NT2/D1 (cell line): ENCODE measurements around the gene NBPF1.
"Not testable (repeated sequence)": the region's sequence is repeated elsewhere in the genome, so short reads cannot be mapped to it uniquely, and the experiment has no call there.

Experiments used
- DNase-seq: peaks from one replicate; pipeline ENCODE4 v3.0.0-alpha.2; 2011; ENCODE audit warnings: low read depth, low spot score
- H3K27me3 ChIP-seq: 2 replicates; pipeline ENCODE4 v1.6.0; 2011; ENCODE audit warnings: mild to moderate bottlenecking; ENCODE audit not compliant: insufficient read length, insufficient read depth
- H3K36me3 ChIP-seq: 2 replicates; pipeline ENCODE4 v1.6.1; 2011; ENCODE audit warnings: mild to moderate bottlenecking, low read length, mixed read lengths; ENCODE audit not compliant: insufficient read depth, insufficient read length
- H3K4me1 ChIP-seq: 2 replicates; pipeline ENCODE4 v1.5.1; 2011; ENCODE audit not compliant: insufficient read depth, insufficient read length
- H3K4me3 ChIP-seq: 2 replicates; pipeline ENCODE4 v1.5.1; 2011; ENCODE audit warnings: low read depth; ENCODE audit not compliant: insufficient read length
- H3K9ac ChIP-seq: 2 replicates; pipeline ENCODE4 v1.6.0; 2011; ENCODE audit warnings: low read depth; ENCODE audit not compliant: insufficient read length
- H3K9me3 ChIP-seq: 2 replicates; pipeline ENCODE4 v1.5.1; 2011; ENCODE audit warnings: mild to moderate bottlenecking, low read length; ENCODE audit not compliant: insufficient read depth
- SUZ12 ChIP-seq: IDR thresholded peaks from 2 replicates; pipeline ENCODE4 v1.6.1; 2011; ENCODE audit not compliant: insufficient read length, insufficient read depth; ENCODE audit errors: extremely low read depth
- YY1 ChIP-seq: IDR thresholded peaks from 2 replicates; pipeline ENCODE4 v1.6.1; 2011; ENCODE audit not compliant: insufficient read length, insufficient read depth
- ZNF274 ChIP-seq: IDR thresholded peaks from 2 replicates; pipeline ENCODE4 v1.6.1; 2011; ENCODE audit warnings: mild to moderate bottlenecking, low read depth, low read length

NBPF1 gene

GRCh38 chr1:16646716-16647115 is 33.4 kb upstream of the NBPF1 start:
- H3K27me3 ChIP-seq, H3K4me3 ChIP-seq, H3K36me3 ChIP-seq, H3K9ac ChIP-seq, DNase-seq, H3K4me1 ChIP-seq, H3K9me3 ChIP-seq: not testable (repeated sequence)

GRCh38 chr1:16646061-16646664 is 32.8 kb upstream of the NBPF1 start:
- not testable (repeated sequence) for H3K4me3 ChIP-seq, H3K36me3 ChIP-seq, H3K9me3 ChIP-seq, H3K4me1 ChIP-seq, H3K27me3 ChIP-seq, H3K9ac ChIP-seq, DNase-seq

- H3K9me3 ChIP-seq, result not testable (repeated sequence)
These were observed 32.1 kb upstream of the NBPF1 start for GRCh38 chr1:16645271-16646060.

GRCh38 chr1:16644482-16645270 is 31.3 kb upstream of the NBPF1 start:
- not testable (repeated sequence) for H3K36me3 ChIP-seq, H3K9me3 ChIP-seq, H3K4me1 ChIP-seq, H3K27me3 ChIP-seq
- peak; percentile 87 for DNase-seq
- H3K9ac ChIP-seq, result peak overlapping the region; percentile 96
- H3K4me3 ChIP-seq, result peak overlapping the region; percentile 97

More at GRCh38 chr1:16645271-16646060, 32.1 kb upstream of the NBPF1 start:
- DNase-seq, H3K36me3 ChIP-seq, H3K27me3 ChIP-seq, H3K4me1 ChIP-seq: not testable (repeated sequence)
- Histone ChIP-seq H3K4me3 (peak overlapping the region; percentile 97), H3K9ac (peak overlapping the region; percentile 22)

GRCh38 chr1:16644193-16644481 is 30.8 kb upstream of the NBPF1 start:
- TF ChIP-seq YY1, result no peak
- no peak for TF ChIP-seq SUZ12
- no peak for TF ChIP-seq ZNF274
- peak overlapping the region; percentile 96 for H3K9ac ChIP-seq
- no peaks in the 10 kb centered on the region for H3K36me3 ChIP-seq
- no peaks in the 10 kb centered on the region for H3K27me3 ChIP-seq
- no peaks in the 10 kb centered on the region for H3K9me3 ChIP-seq
- H3K4me3 ChIP-seq, result peak overlapping the region; percentile 97
- DNase-seq, result no peak
- H3K4me1 ChIP-seq, result peaks cover 4% of the 10 kb centered on the region

- H3K36me3 ChIP-seq, H3K27me3 ChIP-seq, H3K4me1 ChIP-seq, H3K9me3 ChIP-seq, DNase-seq: not testable (repeated sequence)
- Histone ChIP-seq H3K9ac (peak overlapping the region; percentile 96), H3K4me3 (peak overlapping the region; percentile 97)
These were observed 30.3 kb upstream of the NBPF1 start for GRCh38 chr1:16643476-16644192.

GRCh38 chr1:16643001-16643411 is 29.6 kb upstream of the NBPF1 start:
- H3K4me3 ChIP-seq, result not testable (repeated sequence)

GRCh38 chr1:16642025-16642966 is 28.9 kb upstream of the NBPF1 start:
- H3K4me3 ChIP-seq, DNase-seq, H3K9me3 ChIP-seq, H3K4me1 ChIP-seq, H3K36me3 ChIP-seq, H3K9ac ChIP-seq, H3K27me3 ChIP-seq: not testable (repeated sequence)

More at GRCh38 chr1:16643001-16643411, 29.6 kb upstream of the NBPF1 start:
- not testable (repeated sequence) for H3K9ac ChIP-seq, H3K9me3 ChIP-seq, H3K4me1 ChIP-seq, DNase-seq, H3K27me3 ChIP-seq, H3K36me3 ChIP-seq

GRCh38 chr1:16641159-16641975 is 28.0 kb upstream of the NBPF1 start:
- not testable (repeated sequence) for H3K27me3 ChIP-seq, DNase-seq, H3K9me3 ChIP-seq, H3K4me1 ChIP-seq, H3K4me3 ChIP-seq, H3K36me3 ChIP-seq, H3K9ac ChIP-seq
